Fibroblast of skin of scalp (primary cell): ENCODE measurements around the gene GLB1L2. TPM values are rescaled to one million over a fixed set of nuclear protein-coding genes. Genes with fewer than 3 reads are reported as not detected.
"Not testable (repeated sequence)": the region's sequence is repeated elsewhere in the genome, so short reads cannot be mapped to it uniquely, and the experiment has no call there.

ENCODE experiments used
- DNase-seq: peaks from one replicate; pipeline ENCODE4 v3.0.0-alpha.2; 2013
- polyA plus RNA-seq, 2 experiments: library from polyadenylated mRNA; unstranded; fragments of 120-200 nt; gene quantifications; one replicate each; pipeline ENCODE4 v1.2.1, GENCODE V29; 2013; ENCODE audit not compliant: insufficient read length in 2 of 2

GLB1L2 gene
- 0.17 TPM for polyA plus RNA-seq (2013, experiment 1 of 2; ENCODE audit: insufficient read length)
- 0.20 TPM for polyA plus RNA-seq (2013, experiment 2 of 2; ENCODE audit: insufficient read length)

- peak; percentile 31 for DNase-seq
These were observed at the start of gene GLB1L2 for GRCh38 chr11:134331354-134332188. GLB1L2 (plus strand) TSS chr11:134331988; CDS start chr11:134332062, 74 bp downstream.

GRCh38 chr11:134282121-134283045, 49.4 kb upstream of the GLB1L2 start:
- no peak for DNase-seq

GRCh38 chr11:134283461-134284230, 48.1 kb upstream of the GLB1L2 start:
- DNase-seq, result no peak

- not testable (repeated sequence) for DNase-seq
These were observed 47.4 kb upstream of the GLB1L2 start for GRCh38 chr11:134284349-134284748.

- no peak for DNase-seq
These were observed 44.2 kb upstream of the GLB1L2 start for GRCh38 chr11:134287561-134287960.

- DNase-seq, result no peak
These were observed 43.3 kb upstream of the GLB1L2 start for GRCh38 chr11:134288486-134288885.

- no peak for DNase-seq
These were observed 42.6 kb upstream of the GLB1L2 start for GRCh38 chr11:134289167-134289566.

- no peak for DNase-seq
These were observed 42.0 kb upstream of the GLB1L2 start for GRCh38 chr11:134289789-134290188.

GRCh38 chr11:134290646-134291045, 41.1 kb upstream of the GLB1L2 start:
- no peak for DNase-seq

GRCh38 chr11:134291196-134291595, 40.6 kb upstream of the GLB1L2 start:
- no peak for DNase-seq

GRCh38 chr11:134292661-134293060, 39.1 kb upstream of the GLB1L2 start:
- DNase-seq, result no peak

- DNase-seq, result no peak
These were observed 38.4 kb upstream of the GLB1L2 start for GRCh38 chr11:134293119-134294113.

GRCh38 chr11:134294664-134295063, 37.1 kb upstream of the GLB1L2 start:
- DNase-seq, result no peak

GRCh38 chr11:134312223-134312622, 19.6 kb upstream of the GLB1L2 start:
- no peak for DNase-seq

- DNase-seq, result no peak
These were observed 19.0 kb upstream of the GLB1L2 start for GRCh38 chr11:134312807-134313206.

GRCh38 chr11:134313379-134313778, 18.4 kb upstream of the GLB1L2 start:
- no peak for DNase-seq

- no peak for DNase-seq
These were observed 17.8 kb upstream of the GLB1L2 start for GRCh38 chr11:134313821-134314607.

- no peak for DNase-seq
These were observed 14.7 kb upstream of the GLB1L2 start for GRCh38 chr11:134317103-134317502.

GRCh38 chr11:134321373-134321772, 10.4 kb upstream of the GLB1L2 start:
- not testable (repeated sequence) for DNase-seq

- DNase-seq, result no peak
These were observed 9.2 kb upstream of the GLB1L2 start for GRCh38 chr11:134322553-134322952.
